Measurements from ENCODE around the gene CBL. TPM values are rescaled to one million over a fixed set of nuclear protein-coding genes. Genes with fewer than 3 reads are reported as not detected.

Gene CBL
- polyA plus RNA-seq, 1 of the 3 experiments (the other 2 are of a cell fraction) = 9.5 TPM

DNA sequence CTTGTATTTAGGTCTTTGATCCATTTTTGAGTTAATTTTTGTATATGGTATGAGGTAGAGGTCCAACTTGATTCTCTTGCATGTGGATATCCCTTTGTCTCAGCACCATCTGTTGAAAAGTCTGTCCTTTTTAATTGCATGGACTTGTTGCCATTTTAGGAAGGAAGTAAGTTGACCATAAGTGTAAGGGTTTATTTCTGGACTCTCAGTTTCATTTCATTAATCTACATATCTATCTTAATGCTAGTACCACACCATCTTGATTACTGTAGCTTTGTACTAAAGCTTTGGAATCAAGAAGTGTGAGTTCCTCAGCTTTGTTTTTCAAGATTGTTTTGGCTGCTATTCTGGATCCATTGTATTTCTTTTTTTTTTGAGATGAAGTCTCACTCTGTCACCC lies 31.4 kb downstream of the CBL start:
- Histone ChIP-seq H3K36me3 (replicated peaks in 1 of 2; ENCODE audit: control insufficient read depth in 1 of 2, insufficient read depth in 2 of 2, low read length in 1 of 2) (peaks cover 6 to 29% of the 10 kb centered on the region in 2 experiments), H3K9me2 (no peaks in the 10 kb centered on the region), H3K4me1 (ENCODE audit: control insufficient read depth in 1 of 2, insufficient read depth in 2 of 2, low read depth in 1 of 2, low read length in 1 of 2) (peaks cover 0 to 5% of the 10 kb centered on the region in 2 experiments; a peak in 1 of 4 replicates), H3K4me3 (ENCODE audit: low read depth in 2 of 2, low read length in 1 of 2) (no peak overlapping the region), H3K9ac (no peak overlapping the region), H3K4me2 (no peak overlapping the region), H3F3A (replicated peaks; ENCODE audit: insufficient read depth) (peaks cover 11% of the 10 kb centered on the region), H3K9me3 (no peaks in the 10 kb centered on the region), H3K27me3 (ENCODE audit: insufficient read depth) (no peaks in the 10 kb centered on the region), H3K27ac (ENCODE audit: low read depth in 2 of 2, low read length in 1 of 2) (no peak overlapping the region), H3K79me2 (ENCODE audit: insufficient read depth) (peaks cover 88% of the 10 kb centered on the region), H2AFZ (ENCODE audit: low read depth) (no peak overlapping the region), H4K20me1 (ENCODE audit: insufficient read depth) (peaks cover 14% of the 10 kb centered on the region)
- ChIA-PET CTCF (no interaction called here), POLR2A (no interaction called here)
- no peak for DNase-seq
- TF ChIP-seq TEAD4 (IDR thresholded peaks at IDR 0.05; ENCODE audit: borderline replicate concordance, insufficient read depth) = no peak
- no peak for TF ChIP-seq NFIC (IDR thresholded peaks at IDR 0.05; ENCODE audit: borderline replicate concordance)
- no peak for TF ChIP-seq RFX5 (IDR thresholded peaks at IDR 0.05; ENCODE audit: low read length)
- no peak for TF ChIP-seq RXRA (IDR thresholded peaks at IDR 0.05; ENCODE audit: borderline replicate concordance, low read depth)
- TF ChIP-seq, protein P1, sequence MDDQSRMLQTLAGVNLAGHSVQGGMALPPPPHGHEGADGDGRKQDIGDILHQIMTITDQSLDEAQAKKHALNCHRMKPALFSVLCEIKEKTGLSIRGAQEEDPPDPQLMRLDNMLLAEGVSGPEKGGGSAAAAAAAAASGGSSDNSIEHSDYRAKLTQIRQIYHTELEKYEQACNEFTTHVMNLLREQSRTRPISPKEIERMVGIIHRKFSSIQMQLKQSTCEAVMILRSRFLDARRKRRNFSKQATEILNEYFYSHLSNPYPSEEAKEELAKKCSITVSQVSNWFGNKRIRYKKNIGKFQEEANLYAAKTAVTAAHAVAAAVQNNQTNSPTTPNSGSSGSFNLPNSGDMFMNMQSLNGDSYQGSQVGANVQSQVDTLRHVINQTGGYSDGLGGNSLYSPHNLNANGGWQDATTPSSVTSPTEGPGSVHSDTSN (IDR thresholded peaks at IDR 0.05) = no peak
- TF ChIP-seq EZH2phosphoT487 (IDR thresholded peaks at IDR 0.05; ENCODE audit: borderline replicate concordance, low read depth) = no peak
- TF ChIP-seq REST (IDR thresholded peaks at IDR 0.05; ENCODE audit: low read depth, low read length) = no peak
- no peak for TF ChIP-seq FOXJ3 (CRISPR knock-in tag; IDR thresholded peaks at IDR 0.05)
- TF ChIP-seq, protein P2, sequence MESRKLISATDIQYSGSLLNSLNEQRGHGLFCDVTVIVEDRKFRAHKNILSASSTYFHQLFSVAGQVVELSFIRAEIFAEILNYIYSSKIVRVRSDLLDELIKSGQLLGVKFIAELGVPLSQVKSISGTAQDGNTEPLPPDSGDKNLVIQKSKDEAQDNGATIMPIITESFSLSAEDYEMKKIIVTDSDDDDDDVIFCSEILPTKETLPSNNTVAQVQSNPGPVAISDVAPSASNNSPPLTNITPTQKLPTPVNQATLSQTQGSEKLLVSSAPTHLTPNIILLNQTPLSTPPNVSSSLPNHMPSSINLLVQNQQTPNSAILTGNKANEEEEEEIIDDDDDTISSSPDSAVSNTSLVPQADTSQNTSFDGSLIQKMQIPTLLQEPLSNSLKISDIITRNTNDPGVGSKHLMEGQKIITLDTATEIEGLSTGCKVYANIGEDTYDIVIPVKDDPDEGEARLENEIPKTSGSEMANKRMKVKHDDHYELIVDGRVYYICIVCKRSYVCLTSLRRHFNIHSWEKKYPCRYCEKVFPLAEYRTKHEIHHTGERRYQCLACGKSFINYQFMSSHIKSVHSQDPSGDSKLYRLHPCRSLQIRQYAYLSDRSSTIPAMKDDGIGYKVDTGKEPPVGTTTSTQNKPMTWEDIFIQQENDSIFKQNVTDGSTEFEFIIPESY (IDR thresholded peaks at IDR 0.05; ENCODE audit: borderline replicate concordance, low read depth) = no peak
- no peak for TF ChIP-seq GATA2 (CRISPR knock-in tag; IDR thresholded peaks at IDR 0.05)
- TF ChIP-seq, protein P3, sequence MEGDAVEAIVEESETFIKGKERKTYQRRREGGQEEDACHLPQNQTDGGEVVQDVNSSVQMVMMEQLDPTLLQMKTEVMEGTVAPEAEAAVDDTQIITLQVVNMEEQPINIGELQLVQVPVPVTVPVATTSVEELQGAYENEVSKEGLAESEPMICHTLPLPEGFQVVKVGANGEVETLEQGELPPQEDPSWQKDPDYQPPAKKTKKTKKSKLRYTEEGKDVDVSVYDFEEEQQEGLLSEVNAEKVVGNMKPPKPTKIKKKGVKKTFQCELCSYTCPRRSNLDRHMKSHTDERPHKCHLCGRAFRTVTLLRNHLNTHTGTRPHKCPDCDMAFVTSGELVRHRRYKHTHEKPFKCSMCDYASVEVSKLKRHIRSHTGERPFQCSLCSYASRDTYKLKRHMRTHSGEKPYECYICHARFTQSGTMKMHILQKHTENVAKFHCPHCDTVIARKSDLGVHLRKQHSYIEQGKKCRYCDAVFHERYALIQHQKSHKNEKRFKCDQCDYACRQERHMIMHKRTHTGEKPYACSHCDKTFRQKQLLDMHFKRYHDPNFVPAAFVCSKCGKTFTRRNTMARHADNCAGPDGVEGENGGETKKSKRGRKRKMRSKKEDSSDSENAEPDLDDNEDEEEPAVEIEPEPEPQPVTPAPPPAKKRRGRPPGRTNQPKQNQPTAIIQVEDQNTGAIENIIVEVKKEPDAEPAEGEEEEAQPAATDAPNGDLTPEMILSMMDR (IDR thresholded peaks at IDR 0.05) = no peak
- TF ChIP-seq EP300 (IDR thresholded peaks at IDR 0.05; ENCODE audit: borderline replicate concordance in 1 of 2, low read depth in 1 of 2, low read length in 1 of 2) = no peak
- no peak for TF ChIP-seq TAF1 (IDR thresholded peaks at IDR 0.05; ENCODE audit: borderline replicate concordance, low read depth, low read length)
